ENCODE measurements around the gene ZMYND15. TPM values are rescaled to one million over a fixed set of nuclear protein-coding genes. Genes with fewer than 3 reads are reported as not detected.
"Not testable (repeated sequence)": the region's sequence is repeated elsewhere in the genome, so short reads cannot be mapped to it uniquely, and the experiment has no call there.

ZMYND15 gene
- polyA plus RNA-seq, 1 experiment = 0.14 TPM

DNA sequence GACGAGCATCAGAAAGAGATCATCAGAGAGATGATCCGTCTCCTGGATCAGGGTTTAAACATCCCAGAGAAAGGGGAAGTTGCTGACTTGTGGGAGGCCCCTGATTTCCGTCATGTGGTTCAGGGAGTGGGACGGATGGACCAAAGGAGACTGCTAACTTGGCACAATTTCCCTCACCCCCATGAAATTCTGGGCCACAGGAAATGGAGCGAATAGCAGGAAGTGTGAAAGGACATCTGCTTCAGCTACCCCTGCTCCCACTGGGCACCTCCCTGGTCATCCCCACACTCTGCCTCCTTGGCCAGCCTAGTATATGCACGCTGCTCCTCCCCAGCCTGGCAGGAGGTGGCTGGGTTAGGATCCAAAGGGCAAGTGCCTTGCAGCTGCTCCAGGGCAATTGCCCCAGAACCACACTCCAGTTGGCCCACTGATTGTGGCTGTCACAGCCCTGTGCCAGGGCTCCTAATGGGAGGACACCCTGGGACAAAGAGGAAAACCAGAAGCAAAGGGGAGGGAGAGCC is 27.9 kb upstream of the ZMYND15 start:
- H3K9me3 ChIP-seq (ENCODE audit: control insufficient read depth, insufficient read depth, low read length) = no peaks in the 10 kb centered on the region
- H3K27ac ChIP-seq (ENCODE audit: low read depth, low read length) = no peak overlapping the region
- no peak for DNase-seq (ENCODE audit: low read depth, low spot score)
- no peaks in the 10 kb centered on the region for H3K27me3 ChIP-seq (ENCODE audit: control insufficient read depth, insufficient read depth, low read length)
- CTCF ChIA-PET = no interaction called here
- TF ChIP-seq, protein P1, sequence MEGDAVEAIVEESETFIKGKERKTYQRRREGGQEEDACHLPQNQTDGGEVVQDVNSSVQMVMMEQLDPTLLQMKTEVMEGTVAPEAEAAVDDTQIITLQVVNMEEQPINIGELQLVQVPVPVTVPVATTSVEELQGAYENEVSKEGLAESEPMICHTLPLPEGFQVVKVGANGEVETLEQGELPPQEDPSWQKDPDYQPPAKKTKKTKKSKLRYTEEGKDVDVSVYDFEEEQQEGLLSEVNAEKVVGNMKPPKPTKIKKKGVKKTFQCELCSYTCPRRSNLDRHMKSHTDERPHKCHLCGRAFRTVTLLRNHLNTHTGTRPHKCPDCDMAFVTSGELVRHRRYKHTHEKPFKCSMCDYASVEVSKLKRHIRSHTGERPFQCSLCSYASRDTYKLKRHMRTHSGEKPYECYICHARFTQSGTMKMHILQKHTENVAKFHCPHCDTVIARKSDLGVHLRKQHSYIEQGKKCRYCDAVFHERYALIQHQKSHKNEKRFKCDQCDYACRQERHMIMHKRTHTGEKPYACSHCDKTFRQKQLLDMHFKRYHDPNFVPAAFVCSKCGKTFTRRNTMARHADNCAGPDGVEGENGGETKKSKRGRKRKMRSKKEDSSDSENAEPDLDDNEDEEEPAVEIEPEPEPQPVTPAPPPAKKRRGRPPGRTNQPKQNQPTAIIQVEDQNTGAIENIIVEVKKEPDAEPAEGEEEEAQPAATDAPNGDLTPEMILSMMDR (IDR thresholded peaks at IDR 0.05; ENCODE audit: low read depth, low read length) = no peak
- POLR2A ChIA-PET = no interaction called here
- no peak overlapping the region for H3K4me3 ChIP-seq (ENCODE audit: low read depth, low read length)

DNA sequence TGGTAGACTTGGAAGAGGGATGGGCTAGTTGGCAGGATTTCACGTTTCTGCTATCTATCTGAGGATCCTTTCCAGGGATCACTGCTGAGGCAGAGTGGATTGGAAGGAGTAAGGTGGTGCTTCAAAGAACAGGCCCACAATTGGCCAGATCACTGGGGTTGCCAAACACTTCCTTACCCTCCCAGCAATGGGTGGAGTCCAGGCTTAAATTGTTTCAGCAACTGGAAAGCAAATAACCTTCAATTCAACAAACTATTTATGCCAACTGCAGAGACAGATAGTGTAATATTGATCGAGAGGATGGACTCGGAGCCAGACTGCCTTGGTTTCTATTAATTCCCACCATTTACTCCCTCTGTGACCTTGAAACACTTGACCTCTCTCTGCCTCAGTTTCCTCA is 27.1 kb upstream of the ZMYND15 start:
- no peak overlapping the region for H3K27ac ChIP-seq (ENCODE audit: low read depth, low read length)
- H3K27me3 ChIP-seq (ENCODE audit: control insufficient read depth, insufficient read depth, low read length) = no peaks in the 10 kb centered on the region
- CTCF ChIA-PET = interaction anchor here (0.6 kb wide), 1 partner anchor 142 kb away, joined by 4 read pairs; no protein-coding TSS in a partner anchor
- H3K4me3 ChIP-seq (ENCODE audit: low read depth, low read length) = no peak overlapping the region
- POLR2A ChIA-PET = no interaction called here
- no peaks in the 10 kb centered on the region for H3K9me3 ChIP-seq (ENCODE audit: control insufficient read depth, insufficient read depth, low read length)
- TF ChIP-seq, protein P1 (IDR thresholded peaks at IDR 0.05; ENCODE audit: low read depth, low read length) = no peak
- DNase-seq (ENCODE audit: low read depth, low spot score) = no peak

DNA sequence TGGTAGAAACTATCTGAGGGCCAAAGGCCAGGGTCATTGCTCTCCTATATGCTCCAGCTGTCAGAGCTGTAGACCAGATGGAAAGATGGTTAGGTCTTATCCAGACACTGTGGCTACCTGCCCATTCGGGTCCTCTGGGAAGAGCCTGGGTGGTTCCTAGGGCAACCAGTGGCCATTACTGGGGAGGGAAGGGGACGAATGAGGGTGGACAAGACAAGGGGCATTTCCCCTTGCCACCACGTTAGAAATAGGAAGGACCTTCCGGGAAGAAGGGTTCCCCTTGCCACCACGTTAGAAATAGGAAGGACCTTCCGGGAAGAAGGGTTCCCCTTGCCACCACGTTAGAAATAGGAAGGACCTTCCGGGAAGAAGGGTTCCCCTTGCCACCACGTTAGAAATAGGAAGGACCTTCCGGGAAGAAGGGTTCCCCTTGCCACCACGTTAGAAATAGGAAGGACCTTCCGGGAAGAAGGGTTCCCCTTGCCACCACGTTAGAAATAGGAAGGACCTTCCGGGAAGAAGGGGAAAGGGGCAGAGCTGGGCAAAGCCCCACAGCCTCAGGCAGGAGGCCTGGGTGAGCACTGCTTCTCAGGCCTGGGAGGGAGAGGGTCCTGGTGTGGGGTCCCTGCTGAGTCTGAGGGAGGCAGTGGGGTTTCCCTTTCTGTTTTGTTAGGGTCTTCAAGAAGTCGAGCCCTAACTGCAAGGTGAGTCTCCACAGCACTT is 25.1 kb upstream of the ZMYND15 start:
- H3K9me3 ChIP-seq (ENCODE audit: control insufficient read depth, insufficient read depth, low read length); DNase-seq (ENCODE audit: low read depth, low spot score); H3K27me3 ChIP-seq (ENCODE audit: control insufficient read depth, insufficient read depth, low read length); H3K27ac ChIP-seq (ENCODE audit: low read depth, low read length); H3K4me3 ChIP-seq (ENCODE audit: low read depth, low read length): not testable (repeated sequence)
- POLR2A ChIA-PET = interaction anchor here (0.6 kb wide), 1 partner anchor 42 kb away, joined by 3 read pairs; no protein-coding TSS in a partner anchor
- CTCF ChIA-PET = interaction anchor here (0.7 kb wide), 1 partner anchor 30 kb away, joined by 3 read pairs; no protein-coding TSS in a partner anchor

DNA sequence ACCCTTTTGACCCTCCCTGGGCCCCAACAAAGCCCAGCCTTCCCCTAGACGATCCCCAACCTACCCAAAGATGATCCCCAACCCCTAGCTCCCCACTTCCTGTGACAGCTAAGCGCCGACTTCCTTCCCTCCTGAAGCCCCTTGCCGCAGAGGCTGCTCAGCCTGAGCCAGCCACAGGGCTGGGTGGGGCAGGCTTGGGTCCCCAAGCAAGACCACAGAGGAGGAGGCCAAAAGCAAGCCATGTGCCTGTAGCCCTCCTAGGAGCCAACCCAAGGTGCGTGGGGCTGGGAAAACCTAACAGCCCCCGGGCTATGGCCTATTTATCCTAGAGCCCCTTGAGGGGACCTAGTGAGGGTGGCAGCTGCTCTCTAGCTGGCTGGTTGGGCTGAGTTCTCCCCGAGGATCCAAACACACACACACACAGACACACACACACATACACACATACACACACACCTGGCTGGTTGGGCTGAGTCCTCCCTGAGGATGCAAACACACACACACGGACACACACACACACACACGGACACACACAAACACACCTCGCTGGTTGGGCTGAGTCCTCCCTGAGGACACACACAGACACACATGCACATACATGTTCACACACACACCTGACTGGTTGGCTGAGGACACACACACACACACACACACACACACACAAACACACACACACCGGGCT is 24.4 kb upstream of the ZMYND15 start:
- TF ChIP-seq, protein P1 (IDR thresholded peaks at IDR 0.05; ENCODE audit: low read depth, low read length) = no peak
- no peak for DNase-seq (ENCODE audit: low read depth, low spot score)
- no peak overlapping the region for H3K27ac ChIP-seq (ENCODE audit: low read depth, low read length)
- POLR2A ChIA-PET = interaction anchor here (0.5 kb wide), 1 partner anchor 232 kb away, joined by 6 read pairs; no protein-coding TSS in a partner anchor
- CTCF ChIA-PET = no interaction called here
- H3K9me3 ChIP-seq (ENCODE audit: control insufficient read depth, insufficient read depth, low read length) = peaks cover 5% of the 10 kb centered on the region; the same call in 1 of the 2 replicates
- H3K4me3 ChIP-seq (ENCODE audit: low read depth, low read length) = no peak overlapping the region
- no peaks in the 10 kb centered on the region for H3K27me3 ChIP-seq (ENCODE audit: control insufficient read depth, insufficient read depth, low read length)

DNA sequence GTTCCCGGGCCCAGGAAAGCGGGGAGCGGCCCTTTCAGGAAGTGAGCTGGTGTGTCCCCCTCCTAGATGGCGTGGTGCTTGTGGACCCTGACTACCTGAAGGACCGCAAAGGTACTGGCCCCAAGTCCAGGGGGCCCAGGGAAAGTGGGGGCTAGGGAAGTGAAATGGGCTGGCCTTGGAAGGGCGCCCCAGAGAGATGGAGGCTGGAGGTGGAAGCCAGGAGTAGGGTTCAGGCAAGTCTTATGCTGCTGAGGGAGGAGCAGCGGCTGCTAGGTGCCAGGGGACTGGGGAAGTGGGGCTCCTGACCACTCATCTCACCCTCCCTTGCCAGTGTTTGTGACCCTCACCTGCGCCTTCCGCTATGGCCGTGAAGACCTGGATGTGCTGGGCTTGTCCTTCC is 23.6 kb upstream of the ZMYND15 start:
- Histone ChIP-seq H3K4me3 (ENCODE audit: low read depth, low read length) (no peak overlapping the region), H3K27ac (ENCODE audit: low read depth, low read length) (no peak overlapping the region), H3K27me3 (ENCODE audit: control insufficient read depth, insufficient read depth, low read length) (no peaks in the 10 kb centered on the region), H3K9me3 (ENCODE audit: control insufficient read depth, insufficient read depth, low read length) (peaks cover 5% of the 10 kb centered on the region; the same call in 1 of the 2 replicates)
- CTCF ChIA-PET = no interaction called here
- no peak for DNase-seq (ENCODE audit: low read depth, low spot score)
- POLR2A ChIA-PET = no interaction called here
- TF ChIP-seq, protein P1 (IDR thresholded peaks at IDR 0.05; ENCODE audit: low read depth, low read length) = no peak
